HG03066 (cell line): ENCODE results near the gene MYO16.
"Not testable (repeated sequence)": the region's sequence is repeated elsewhere in the genome, so short reads cannot be mapped to it uniquely, and the experiment has no call there.

Source experiments
- ATAC-seq: cut with Tn5 transposase; IDR thresholded peaks from one replicate; pipeline ENCODE4 v1.9.1; 2021; ENCODE audit warnings: low read depth; ENCODE audit not compliant: unreplicated experiment

MYO16 gene

DNA sequence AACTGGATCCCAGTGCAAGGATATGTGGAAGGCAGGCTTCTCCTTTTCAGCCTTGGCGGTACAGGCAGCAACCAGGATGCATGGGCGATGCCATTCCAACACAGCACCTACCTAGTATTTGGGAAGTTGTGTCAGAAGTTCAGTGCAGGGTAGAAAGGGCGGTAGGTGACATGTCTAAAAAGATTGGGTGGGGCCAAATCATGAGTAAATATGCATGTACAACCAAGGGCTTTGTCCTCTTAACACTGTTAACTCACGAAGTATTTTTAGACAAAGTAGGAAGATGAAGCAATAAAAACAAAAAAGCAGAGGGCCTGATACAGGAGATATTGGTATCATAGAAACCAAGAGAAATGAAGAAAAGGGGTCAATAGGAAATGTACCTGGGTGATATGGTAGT, 392.1 kb downstream of the MYO16 start:
- ATAC-seq: no peak

DNA sequence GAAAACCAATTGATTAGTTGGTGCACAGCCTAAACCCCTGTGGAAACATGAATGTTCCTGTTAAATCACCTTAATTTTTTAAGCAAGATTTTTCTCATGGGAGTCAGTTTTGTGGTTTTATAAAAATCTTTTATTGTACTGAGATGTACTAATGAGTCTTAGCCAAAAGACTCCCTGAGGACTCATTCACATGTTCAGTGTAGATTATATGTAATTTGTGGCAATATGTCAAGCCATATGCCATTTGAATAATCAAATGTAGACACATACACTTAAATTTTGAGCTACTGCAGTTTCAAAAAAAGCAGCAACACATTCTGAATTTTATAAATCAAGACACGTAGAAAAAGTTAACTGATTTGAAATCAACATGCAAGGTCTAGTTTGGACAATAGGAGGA, 395.2 kb downstream of the MYO16 start:
- ATAC-seq: no peak

DNA sequence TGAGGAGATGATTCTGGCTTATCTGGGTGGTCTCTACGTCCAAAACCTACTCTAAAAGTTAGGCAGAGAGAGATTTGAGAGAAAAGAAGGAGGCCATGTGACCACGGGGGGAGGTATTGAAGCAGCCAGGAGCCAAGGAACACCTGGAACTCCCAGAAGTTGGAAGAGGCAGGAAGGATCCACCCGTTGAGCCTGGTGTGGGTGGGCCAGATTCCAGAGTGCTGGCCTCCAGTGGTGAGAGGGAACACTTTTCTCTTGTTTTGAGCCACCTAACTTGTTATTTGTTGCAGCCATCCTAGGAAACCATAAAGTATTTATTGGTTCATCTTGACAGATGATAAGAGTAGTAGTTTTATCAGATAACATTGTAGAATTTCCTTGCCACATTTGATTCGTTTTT, 396.9 kb downstream of the MYO16 start:
- ATAC-seq: no peak

DNA sequence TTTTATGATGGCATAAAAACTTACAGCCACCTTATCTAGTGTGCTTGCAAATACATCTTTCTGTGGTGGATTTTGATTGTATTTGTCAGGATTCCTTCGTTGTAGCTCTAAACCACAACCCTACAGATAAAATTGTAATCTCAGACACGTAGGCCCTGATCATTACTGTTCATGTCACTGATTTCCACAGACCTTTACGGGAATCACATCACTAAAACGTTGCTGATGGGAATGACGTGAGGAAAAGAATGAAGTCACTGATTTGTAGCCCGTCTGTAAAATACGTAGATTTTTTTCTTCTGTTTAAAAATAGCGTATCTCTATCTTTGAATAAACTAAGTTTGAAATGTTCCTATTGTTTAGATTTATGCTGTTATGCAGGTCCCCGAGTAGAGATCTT, 399.2 kb downstream of the MYO16 start:
- ATAC-seq: no peak

DNA sequence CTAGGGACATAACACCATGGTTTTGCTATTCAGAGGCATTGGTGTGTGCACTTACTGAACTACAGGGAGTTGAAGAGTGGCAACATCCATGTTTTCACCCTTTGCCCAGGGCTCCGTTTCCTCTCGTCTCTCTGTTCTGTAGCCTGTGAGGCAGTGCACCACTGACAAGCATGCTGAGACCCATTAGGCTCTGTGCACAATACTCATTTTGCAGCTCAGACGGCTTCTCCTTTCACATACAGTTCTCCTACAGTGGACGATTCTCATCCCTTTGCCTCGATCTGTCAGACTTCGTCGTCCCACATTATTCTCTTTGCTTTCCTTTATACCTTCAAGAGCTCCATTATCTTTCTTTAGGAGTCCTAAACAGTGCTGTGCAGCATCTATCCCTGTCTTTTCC, 403.7 kb downstream of the MYO16 start:
- no peak for ATAC-seq

DNA sequence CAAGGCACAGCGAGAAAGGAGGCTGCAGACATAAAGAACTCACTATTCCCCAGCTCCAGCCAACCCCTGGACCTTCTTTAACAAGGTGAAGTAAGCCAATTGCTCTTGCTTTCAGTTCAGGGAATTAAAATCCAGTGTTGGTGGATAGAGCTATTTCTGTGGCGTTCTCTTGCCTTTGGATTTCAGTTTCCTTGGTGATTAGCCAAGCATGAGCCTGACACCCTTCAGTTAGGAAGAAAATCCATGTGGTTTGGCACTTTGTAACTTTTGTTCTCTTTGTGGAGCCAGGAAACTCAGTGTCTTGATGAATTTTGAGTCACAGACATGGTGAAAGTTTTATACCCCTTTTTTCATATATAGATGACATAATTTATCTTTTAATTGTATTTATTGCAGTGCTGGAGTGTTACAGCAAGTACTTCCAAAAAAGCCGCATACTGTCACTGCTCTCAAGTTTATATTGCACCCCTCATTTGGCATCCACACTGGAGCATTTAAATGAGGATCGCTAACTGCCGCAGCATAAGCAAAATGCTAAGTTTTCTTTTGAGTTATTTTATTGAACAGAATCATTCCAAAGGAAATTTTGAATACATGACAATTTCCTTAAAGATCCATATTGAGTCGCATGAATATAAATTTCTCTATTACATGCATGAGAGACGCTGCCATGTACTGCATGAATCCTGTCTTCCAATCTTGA, 406.8 kb downstream of the MYO16 start:
- ATAC-seq: no peak

DNA sequence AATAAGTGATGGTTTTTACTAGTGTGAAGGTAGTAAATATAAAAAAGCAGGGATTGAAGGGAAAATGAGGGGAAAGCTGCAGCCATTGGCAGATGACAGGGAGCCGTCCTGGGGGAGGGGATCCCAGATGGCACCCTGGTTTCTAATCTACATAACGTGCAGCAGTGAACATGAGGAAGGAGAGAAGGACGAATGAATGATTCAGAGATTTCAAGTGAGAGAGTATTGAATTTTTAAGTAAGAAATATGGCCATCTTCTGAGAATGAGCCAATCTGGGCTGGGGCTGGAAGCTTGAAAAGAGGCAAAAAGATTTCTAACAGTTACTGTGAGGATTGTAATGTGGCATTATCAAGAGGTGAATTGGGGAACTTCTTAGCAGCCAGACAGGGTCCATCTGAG, 414.2 kb downstream of the MYO16 start:
- no peak for ATAC-seq

DNA sequence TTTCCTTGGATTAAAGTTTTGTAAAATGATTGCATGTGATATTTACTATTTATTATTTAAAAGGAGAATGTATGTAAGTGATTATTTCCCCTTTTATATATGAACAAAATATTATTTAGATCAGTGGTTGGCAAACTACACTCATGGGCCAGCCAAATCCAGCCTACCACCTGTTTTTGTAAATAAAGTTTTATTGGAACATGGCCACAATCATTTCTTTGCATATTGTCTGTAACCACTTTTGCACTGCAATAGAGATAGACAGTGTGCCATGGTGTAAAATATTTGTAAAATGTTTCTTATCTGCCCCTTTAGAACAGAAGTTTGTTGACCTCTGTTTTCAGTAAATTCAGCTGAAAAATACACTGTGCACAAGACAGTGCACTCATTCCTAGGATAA, 426.4 kb downstream of the MYO16 start:
- ATAC-seq: no peak

DNA sequence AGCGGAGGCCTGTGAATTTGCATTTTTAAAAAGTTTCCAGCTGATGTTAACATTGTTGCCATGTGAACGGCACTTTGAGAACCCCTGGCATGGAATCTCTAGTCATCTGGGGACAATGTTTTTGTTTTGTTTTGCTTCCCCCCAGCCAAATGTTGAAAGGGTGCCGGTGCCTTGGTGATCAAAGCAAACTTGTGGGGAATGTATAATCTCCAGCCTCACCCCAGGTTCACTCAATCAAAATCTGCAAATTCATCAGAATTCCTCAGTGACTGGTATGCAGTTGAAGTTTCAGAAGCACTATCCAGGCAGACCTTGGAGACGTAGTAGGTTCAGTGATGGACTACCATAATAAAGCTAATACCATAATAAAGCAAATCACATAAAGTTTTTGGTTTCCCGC, 428.7 kb downstream of the MYO16 start:
- no peak for ATAC-seq

DNA sequence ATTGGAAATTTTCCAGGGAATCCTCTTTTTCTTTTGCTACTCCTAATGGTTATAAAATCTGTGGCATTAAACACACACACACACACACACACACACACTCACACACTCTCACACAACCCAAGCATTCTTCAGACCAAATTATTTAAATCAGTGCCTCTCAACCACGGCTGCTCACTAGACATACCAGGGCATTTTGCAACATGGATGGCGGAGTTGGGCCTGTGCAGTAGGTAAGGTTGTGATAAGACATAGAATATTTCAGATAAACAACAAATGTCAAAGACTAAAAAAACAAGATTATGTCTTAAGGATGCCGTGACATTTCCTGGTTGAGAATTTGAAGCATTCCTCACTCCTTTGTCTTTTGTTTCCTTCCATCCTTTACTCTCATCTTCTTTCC, 443.1 kb downstream of the MYO16 start:
- ATAC-seq: no peak

DNA sequence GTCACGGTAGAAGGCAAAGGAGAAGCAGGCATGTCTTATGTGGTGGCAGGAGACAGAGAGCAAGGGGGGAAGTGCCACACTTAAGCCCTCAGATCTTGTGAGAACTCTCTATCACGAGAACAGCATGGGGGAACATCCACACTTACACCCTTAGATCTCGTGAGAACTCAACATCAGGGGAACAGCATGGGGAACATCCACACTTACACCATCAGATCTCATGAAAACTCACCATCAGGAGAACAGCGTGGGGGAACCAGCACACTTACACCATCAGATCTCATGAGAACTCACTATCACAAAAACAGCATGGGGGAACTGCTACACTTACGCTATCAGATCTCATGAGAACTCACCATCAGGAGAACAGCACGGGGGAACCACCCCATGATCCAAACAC, 445.0 kb downstream of the MYO16 start:
- no peak for ATAC-seq

DNA sequence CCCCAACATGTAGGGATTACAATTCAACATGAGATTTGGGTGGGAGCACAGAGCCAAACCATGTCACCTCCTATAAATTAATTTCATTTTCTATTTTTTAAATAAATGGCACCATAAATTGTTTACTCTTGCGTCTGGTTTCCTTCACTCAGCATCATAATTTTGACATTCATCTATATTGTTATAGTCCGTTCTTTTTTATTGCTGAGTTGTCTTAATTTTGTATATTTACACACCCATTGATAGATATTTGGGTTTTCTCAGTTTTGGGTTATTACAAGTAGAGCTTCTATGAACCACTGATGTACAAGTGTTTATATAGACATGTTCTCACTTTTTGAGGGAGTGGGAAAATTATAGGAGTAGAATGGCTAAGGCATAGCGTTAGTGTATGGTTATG, 445.4 kb downstream of the MYO16 start:
- no peak for ATAC-seq

DNA sequence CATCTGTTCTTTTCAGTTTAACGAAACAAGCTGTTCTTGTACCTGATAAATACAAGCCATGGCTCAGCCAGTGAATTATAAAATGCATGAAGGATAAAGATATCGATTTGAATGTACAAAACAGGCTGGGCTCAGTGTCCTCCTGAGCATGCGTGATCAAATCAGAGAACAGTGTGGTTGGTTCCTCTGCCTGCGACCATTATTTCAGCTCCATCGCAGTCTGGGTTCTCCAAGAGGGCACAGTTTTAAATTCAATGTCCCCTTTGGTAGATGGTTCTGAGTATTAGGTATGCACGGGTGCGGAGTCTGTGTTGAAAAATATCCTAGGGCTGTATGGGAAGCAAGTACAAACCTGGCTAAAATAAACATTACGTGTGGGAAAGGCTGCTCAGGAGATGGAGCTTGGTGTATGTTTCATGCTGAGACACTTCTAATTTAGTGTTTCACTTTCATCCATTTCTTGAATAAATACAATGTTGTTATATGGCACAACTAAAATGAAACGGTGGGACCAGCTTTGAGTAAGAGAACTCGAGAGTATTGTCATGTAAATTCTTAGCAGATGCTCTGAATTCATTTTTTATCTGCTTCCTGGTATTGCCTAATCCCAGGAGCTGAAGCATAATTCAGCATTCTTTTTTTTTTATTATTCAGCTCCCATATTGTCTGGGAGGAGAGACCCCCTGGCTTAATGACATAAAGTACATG, 458.7 kb downstream of the MYO16 start:
- ATAC-seq: no peak

DNA sequence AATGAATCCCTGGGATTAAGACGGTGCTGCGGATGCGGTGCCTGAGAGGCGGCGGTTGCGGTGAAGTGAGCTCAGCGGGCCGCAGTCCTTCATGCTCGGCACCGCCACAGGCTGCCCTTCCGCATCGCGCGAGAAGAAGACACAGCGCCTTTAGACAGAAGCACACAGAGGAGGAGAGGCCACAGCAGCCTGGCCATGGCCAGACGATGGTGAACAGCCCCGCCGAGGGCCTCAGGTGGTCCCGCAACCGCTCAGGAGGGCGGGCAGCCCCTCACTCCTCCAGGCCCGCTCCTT, 459.2 kb downstream of the MYO16 start:
- ATAC-seq: no peak

DNA sequence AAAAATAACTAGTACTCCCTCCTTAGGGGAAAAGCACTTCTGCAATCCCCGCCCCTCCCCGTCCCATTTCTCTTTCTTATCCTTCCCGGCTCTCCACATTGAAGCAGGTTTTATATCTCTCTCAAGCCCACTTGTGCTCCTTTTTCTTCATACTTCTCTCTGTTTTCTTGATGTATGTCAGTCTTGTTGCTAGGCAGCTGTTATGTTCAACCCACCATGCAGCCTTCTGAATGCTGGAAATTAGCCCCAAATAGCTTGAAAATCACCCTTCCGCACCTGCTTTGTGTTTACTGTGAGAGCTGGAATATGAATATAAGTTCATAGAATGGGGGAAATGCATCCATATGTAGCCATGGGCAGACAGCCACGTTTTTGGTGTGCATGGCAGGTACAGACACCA, 461.4 kb downstream of the MYO16 start:
- ATAC-seq: no peak

DNA sequence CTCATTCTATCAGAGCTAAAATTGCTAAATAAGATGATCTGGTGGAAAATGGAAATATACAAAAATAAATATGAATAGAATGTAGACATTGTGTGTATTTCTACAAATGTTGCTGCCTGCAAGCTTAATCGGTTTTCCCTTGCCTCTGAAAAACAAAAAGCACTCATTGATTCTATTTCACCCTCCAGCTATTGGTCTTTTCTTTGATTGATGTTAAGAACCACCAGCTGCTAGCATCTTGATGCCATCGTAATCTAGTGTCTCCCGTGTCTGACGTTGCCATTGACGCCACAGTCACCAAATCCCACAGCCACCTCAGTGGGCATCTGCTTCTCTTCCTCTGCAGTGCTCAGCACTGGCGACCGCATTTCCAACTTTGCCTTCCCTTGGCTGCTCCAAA, 461.8 kb downstream of the MYO16 start:
- ATAC-seq: no peak

DNA sequence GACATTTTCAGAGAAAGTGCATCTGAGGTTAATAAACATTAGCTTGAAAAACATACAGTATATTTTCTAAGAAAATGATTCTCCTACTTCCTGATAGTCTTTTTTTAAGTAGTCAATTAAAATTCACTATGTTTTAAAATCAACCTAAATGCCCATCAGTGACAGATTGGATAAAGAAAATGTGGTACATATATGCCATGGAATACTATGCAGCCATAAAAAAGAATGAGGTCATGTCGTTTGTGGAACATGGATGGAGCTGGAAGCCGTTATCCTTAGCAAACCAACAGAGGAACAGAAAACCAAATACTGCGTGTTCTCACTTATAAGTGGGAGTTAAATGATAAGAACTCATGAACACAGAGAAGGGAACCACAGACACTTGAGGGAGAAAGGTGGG, 462.8 kb downstream of the MYO16 start:
- ATAC-seq: not testable (repeated sequence)

DNA sequence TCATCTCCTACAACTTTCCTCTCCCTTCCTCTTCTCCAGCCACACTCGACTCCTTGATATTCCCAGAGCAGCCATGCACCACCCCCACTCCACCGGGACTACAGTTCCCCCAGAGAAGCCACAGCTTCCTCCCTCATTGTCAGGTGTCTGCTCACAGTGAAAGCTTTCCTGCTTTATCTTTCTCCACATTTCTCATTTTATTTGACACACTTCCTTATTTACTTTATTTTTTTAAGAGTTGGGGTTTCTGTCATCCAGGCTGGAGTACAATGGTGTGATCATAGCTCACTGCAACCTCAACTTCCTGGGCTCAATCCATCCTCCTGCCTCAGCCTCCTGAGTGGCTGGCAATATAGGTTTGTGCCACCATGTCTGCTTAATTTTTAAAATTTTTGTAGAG, 464.6 kb downstream of the MYO16 start:
- ATAC-seq: no peak

DNA sequence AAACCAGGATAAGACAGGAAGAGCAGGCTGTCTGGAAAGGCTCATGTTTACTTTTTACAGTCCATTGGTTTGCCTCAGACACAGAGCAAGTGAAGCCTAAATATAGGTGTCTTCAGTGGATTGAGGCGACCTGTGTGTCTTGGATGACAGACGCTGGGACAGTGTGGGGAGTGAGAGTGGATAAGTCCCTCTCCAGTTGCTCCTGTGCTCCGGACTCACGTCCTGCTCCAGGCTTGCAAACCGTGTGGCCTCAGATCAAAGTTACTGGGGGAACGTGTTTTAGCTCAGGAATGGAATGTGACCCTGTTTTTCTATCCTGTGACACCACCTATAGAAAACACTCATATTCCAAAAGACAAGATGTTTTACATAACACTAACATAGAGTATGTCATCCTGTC, 465.7 kb downstream of the MYO16 start:
- no peak for ATAC-seq

DNA sequence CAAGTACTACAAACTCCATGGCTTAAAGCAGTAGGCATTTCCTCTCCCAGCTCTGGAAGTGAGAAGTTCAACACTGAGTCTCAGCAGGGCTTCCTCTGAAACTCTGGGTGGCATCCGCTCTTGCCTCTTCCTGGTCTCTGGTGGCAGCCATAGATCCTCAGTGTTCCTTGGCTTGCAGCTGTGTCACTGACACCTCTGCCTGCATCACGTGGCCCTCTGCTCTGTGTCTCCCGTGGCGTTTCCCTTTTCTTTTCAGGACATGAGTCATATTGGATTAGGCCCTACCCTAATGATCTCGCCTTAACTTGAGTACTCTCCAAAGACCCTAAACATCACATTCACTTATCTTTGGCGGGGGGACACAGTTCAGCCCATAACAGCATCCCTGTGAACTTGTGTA, 466.7 kb downstream of the MYO16 start:
- no peak for ATAC-seq

DNA sequence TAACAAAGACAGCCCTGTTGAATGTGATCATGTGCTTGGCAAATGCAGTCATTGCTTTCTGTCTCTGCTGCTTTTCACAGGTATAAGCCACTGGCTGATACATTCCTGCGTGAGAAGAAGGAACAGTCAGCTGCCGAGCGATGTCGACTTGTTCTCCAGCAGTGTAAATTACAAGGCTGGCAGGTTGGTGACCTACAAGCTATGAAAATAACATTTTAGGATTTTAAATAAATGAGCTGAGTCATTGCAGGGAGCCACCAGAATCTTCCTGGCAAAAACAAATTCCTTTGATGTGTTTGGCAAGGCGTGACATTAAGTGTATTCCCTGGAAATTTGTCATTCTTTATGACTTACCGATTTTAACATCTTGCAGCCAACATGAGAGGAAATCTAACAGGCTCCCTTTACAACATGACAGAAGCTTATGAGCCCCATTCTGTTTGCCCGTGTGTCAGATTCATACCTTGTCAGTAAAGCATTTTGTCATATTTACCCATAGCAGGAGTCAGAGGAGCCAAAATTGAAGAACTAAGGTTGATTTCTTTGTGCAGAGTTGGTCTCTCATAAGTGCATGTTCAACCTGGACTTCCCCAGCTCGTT, 471.4 kb downstream of the MYO16 start:
- no peak for ATAC-seq

DNA sequence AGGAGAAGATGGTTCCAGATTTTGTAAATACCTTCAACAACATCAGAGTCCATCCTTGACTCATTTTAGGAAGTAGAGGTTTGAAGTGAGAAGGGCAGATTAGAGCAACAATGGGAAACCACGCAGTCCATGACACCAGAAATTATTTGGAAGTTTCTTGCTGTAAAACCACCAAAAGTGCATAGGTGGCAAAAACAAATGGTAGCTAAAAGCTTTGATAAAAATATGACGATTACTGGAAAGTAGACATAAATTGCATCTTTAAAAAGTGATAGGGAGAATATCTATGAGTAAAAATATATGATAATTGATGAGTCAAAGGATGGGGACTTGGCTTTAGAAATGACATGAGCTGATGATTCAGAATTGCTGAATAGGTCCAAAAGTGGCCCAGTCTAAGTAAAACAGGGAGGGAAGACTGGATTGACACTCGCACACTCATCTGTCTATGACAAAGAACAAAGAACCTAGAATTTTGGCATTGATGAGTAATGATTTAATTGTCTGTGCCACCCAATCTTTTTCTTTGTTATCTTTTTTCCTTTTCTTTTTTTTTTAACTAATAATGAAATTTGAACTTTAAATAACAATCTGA, 472.2 kb downstream of the MYO16 start:
- ATAC-seq: no peak
